ENCODE results near the gene AKAP13. TPM values are rescaled to one million over a fixed set of nuclear protein-coding genes. Genes with fewer than 3 reads are reported as not detected.
"Not testable (repeated sequence)": the region's sequence is repeated elsewhere in the genome, so short reads cannot be mapped to it uniquely, and the experiment has no call there.

Gene AKAP13
- polyA plus RNA-seq, 1 donor from 2014 or later: 152 TPM

DNA sequence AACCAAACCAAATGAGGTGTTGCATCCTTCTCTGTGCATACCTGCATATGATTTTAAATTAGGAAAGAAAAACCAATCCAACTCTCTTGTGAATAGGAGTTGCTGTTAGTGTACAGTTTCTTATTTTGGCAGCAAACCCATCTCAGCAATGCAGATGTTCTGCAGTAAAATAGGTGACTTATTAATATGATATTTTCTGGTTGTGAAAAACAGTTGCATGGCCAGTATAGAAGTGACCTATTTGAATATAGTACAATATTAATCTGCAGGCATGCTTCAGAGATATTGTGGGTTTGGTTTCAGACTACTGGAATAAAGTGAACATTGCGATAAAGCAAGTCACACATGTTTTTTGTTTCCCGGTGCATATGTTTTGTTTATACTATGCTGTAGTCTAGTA is 42.2 kb downstream of the AKAP13 start:
- Mint-ChIP-seq H3K4me1 (peaks cover 57 to 73% (median 70%) of the 10 kb centered on the region in 3 donors), H3K27ac (no peak overlapping the region), H3K27me3 (no peaks in the 10 kb centered on the region), H3K9me3 (no peaks in the 10 kb centered on the region), H3K4me3 (no peak overlapping the region), H3K36me3 (peaks cover 8% of the 10 kb centered on the region)

DNA sequence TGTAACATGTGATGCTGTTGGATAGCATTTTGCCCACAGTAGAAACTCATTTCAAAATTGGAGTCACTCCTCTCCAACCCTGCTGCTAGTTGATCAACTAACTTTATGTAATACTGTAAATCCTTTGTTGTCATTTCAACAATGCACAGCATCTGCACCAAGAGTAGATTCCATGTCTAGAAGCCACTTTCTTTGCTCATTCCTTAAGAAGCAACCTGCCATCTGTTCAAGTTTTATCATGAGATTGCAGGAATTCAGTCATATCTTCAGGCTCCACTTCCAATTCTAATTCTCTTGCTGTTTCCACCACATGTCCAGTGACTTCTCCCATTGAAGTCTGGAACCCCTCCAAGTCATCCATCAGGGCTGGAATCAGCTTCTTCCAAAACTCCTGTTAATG is 42.9 kb downstream of the AKAP13 start:
- H3K9me3 Mint-ChIP-seq: no peaks in the 10 kb centered on the region
- H3K27ac Mint-ChIP-seq: no peak overlapping the region
- no peak overlapping the region for H3K4me3 Mint-ChIP-seq
- H3K4me1 Mint-ChIP-seq: peaks cover 58 to 73% (median 72%) of the 10 kb centered on the region in 3 donors
- no peaks in the 10 kb centered on the region for H3K27me3 Mint-ChIP-seq
- peaks cover 8% of the 10 kb centered on the region for H3K36me3 Mint-ChIP-seq

DNA sequence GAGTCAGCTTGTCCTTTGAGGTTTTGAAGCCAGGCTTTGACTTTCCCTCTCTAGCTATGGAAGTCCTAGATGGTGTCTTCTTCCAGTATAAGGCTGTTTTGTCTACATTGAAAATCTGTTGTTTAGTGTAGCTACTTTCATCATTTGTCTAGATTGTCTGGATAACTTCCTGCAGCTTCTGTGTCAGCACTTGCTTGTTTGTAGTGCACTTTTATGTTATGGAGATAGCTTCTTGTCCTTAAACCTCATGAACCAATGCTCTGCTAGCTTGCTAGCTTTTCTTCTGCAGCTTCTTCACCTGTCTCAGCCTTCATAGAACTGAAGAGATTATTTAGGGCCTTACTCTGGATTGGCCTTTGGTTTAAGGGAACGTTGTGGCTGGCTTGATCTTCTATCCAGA is 43.8 kb downstream of the AKAP13 start:
- H3K9me3 Mint-ChIP-seq: no peaks in the 10 kb centered on the region
- no peak overlapping the region for H3K4me3 Mint-ChIP-seq
- peaks cover 58 to 75% (median 73%) of the 10 kb centered on the region in 3 donors for H3K4me1 Mint-ChIP-seq
- H3K27me3 Mint-ChIP-seq: no peaks in the 10 kb centered on the region
- H3K36me3 Mint-ChIP-seq: peaks cover 8% of the 10 kb centered on the region
- no peak overlapping the region for H3K27ac Mint-ChIP-seq

DNA sequence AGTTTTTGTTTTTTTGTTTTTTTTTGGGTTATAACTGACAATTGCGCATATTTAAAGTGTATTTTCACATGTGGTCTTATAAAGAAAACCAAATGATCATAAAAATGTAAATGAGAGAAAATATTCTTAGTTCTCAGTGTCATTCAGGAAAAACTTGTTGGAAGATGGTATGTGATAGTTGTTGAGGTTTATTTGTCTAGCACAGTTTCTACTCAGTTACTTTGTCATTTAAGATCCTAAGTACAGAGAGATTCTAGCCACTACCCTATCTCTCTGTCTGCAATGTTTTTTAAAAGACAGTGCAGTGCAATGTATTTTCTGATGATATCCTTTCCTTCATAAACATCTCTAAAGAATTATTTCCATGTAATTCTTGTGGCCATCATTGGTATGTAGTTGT is 46.1 kb downstream of the AKAP13 start:
- no peak overlapping the region for H3K4me3 Mint-ChIP-seq

DNA sequence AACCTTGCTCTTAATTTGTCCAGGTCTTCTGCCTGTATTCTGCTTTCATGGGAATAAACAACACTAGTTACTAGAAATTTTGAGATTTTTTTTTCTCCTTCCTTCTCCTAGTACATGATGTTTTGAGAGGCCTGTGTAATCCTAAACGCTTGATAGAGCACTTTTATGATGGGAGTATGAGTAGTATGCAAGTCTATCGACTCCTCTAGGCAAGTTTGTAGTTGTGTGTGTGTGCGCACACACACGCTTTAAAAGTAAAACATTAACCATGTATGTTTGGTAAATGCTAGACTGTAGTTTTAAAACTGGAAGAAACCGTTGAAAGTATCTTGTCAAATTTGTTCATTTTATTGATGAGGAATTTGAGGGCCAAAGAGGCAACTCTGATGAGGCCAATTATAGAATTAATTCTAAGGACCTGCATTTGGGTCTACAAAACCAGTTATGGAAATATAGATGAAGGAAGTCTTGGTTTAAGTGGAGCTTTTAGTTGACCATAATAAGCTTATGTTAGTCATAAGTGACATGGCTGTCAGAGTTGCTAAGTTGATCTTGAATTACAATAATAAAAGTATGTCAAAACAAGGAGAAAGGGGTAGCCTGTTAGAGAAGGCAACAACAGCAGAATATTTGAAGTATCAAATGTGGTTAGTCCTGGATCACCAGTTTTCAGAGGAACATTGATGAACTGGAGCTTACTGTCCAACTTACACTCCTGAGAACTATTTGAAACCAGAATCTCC is 47.1 kb downstream of the AKAP13 start:
- Mint-ChIP-seq H3K4me1 (peaks cover 59 to 73% (median 71%) of the 10 kb centered on the region in 3 donors), H3K36me3 (peaks cover 5% of the 10 kb centered on the region), H3K27ac (no peak overlapping the region), H3K9me3 (no peaks in the 10 kb centered on the region), H3K4me3 (no peak overlapping the region), H3K27me3 (no peaks in the 10 kb centered on the region)

More for the DNA sequence above, 46.1 kb downstream of the AKAP13 start:
- H3K27me3 Mint-ChIP-seq: no peaks in the 10 kb centered on the region
- peaks cover 5% of the 10 kb centered on the region for H3K36me3 Mint-ChIP-seq
- peaks cover 62 to 76% (median 75%) of the 10 kb centered on the region in 3 donors for H3K4me1 Mint-ChIP-seq
- H3K27ac Mint-ChIP-seq: no peak overlapping the region
- H3K9me3 Mint-ChIP-seq: no peaks in the 10 kb centered on the region

DNA sequence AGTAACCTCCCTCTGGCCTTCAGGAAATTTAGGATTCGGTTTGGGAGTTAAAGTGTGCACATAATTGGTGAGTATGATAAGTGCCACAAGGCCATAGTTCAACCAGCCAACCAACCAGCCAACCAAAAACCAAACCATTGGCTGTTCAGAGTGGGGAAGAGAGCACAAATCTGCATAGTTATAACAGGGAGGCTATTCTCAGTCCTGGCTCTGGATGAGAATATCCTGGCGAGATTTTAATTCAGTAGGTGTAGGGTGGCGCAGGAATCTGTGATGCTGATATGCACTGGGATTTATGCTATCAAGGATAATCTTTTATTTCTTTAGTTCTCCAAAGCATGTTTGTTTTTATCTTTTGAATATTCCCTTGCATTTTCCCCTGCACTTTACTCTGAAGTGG is 49.1 kb downstream of the AKAP13 start:
- peaks cover 5% of the 10 kb centered on the region for H3K36me3 Mint-ChIP-seq
- H3K4me3 Mint-ChIP-seq: no peak overlapping the region
- peaks cover 45 to 56% (median 56%) of the 10 kb centered on the region in 3 donors for H3K4me1 Mint-ChIP-seq
- H3K9me3 Mint-ChIP-seq: no peaks in the 10 kb centered on the region
- H3K27me3 Mint-ChIP-seq: no peaks in the 10 kb centered on the region
- H3K27ac Mint-ChIP-seq: no peak overlapping the region

DNA sequence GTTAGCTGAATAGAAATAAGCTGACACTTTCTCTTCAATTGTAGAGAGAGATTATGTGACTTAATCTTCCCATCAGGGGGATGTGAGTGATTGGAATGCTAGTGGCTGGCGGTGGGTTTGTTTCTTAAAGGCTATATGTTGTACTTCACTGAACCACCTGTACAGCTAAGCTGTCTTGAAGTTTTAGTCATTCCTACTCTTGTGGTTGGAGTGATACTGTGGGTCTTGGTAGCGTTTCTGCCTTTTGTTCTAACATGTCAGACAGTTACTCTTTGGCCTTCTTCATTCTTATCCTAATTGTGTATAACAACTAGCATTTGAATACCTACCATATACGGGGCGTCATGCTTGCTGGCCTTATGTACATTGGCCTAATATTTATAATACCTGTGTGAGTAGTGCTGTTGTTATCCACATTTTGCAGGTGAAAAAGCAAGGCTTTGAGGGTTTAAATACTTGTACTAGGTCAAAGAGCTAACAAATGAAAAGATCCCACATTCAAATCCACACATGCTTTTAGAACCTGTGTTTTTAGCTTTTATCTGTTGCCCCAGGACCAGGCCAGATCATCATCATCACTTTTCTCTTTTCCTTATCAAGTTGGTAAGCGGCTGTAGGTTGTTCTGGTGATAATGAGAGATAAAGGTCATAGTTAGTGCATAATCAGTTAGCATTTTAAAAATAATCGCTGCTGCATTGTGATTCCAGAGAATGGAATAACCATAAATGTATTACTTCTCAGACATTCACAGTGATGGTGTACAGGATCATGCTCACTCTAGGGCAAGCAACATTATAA is 50.2 kb downstream of the AKAP13 start:
- H3K27ac Mint-ChIP-seq: no peak overlapping the region
- H3K36me3 Mint-ChIP-seq: peaks cover 5% of the 10 kb centered on the region
- H3K4me3 Mint-ChIP-seq: no peak overlapping the region
- no peaks in the 10 kb centered on the region for H3K27me3 Mint-ChIP-seq
- H3K4me1 Mint-ChIP-seq: peaks cover 38 to 54% (median 52%) of the 10 kb centered on the region in 3 donors
- H3K9me3 Mint-ChIP-seq: no peaks in the 10 kb centered on the region

DNA sequence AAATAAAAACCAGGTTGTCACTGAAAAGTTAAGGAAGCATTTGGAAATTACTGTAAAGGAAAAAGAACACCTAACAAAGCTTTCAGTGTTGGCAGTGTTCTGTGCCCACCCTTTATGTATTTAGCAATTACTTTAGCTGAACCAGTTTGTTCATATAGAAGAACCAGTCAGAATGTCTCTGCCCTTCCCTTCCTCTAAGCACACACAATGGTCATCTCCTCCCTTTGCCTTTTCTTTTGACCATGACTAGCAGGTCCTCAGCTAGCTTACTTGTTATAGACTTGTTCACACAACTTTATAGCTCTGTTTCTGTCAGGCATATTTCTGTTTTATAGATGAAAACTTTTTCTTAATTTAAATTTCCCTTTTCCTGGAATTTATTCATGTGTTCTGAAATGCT is 59.6 kb downstream of the AKAP13 start:
- Mint-ChIP-seq H3K27ac (peak overlapping the region in 2 of 3 donors; percentile 61 to 72), H3K9me3 (no peaks in the 10 kb centered on the region), H3K4me3 (peak overlapping the region in 1 of 4 donors; percentile 49), H3K36me3 (no peaks in the 10 kb centered on the region), H3K27me3 (no peaks in the 10 kb centered on the region), H3K4me1 (peaks cover 33 to 44% (median 41%) of the 10 kb centered on the region in 3 donors)

DNA sequence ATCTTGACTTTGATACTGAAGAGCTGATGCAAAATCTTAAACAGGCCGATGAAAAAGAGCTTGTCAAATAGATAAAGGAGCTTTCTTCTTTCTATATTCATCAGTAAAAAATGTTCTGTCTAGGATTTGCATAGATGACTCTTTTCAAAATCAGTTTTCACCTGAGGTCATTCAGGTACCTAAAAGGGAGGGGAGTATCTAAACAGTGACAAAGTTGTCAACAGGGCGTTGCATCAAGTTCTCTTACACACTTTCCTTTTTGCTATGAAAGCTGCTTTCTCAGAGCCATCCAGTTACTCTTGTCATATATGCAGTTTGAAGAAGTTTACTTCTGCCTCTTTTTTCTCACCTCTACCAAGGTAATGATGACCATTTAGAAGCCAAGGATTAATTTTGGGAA is 60.0 kb downstream of the AKAP13 start:
- peak overlapping the region in 1 of 4 donors; percentile 49 for H3K4me3 Mint-ChIP-seq

DNA sequence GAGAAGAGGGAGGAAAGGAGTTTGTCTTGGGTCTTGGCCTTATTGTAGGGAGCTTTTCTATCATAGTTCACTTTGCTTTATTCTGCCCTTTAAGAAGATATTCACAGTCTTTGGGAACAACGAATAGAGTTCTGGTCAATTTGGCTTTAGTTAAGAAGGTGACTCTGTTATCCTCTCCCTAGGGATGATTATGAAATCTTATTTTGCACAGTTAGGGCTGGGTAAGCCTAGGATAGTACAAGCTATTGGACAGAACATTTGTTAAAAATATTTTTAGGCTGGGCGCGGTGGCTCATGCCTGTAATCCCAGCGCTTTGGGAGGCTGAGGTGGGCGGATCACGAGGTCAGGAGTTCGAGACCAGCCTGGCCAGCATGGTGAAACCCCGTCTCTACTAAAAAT is 61.5 kb downstream of the AKAP13 start:
- H3K4me3 Mint-ChIP-seq: peak overlapping the region in 1 of 4 donors; percentile 61
- peaks cover 41 to 56% (median 53%) of the 10 kb centered on the region in 3 donors for H3K4me1 Mint-ChIP-seq
- not testable (repeated sequence) for H3K36me3 Mint-ChIP-seq, H3K9me3 Mint-ChIP-seq, H3K27me3 Mint-ChIP-seq
- H3K27ac Mint-ChIP-seq: peak overlapping the region in 2 of 3 donors; percentile 61 to 85

More for the DNA sequence above, 60.0 kb downstream of the AKAP13 start:
- Mint-ChIP-seq H3K4me1 (peaks cover 37 to 49% (median 46%) of the 10 kb centered on the region in 3 donors), H3K9me3 (no peaks in the 10 kb centered on the region), H3K36me3 (no peaks in the 10 kb centered on the region), H3K27me3 (no peaks in the 10 kb centered on the region), H3K27ac (peak overlapping the region; percentile 8 to 72 (median 61))

DNA sequence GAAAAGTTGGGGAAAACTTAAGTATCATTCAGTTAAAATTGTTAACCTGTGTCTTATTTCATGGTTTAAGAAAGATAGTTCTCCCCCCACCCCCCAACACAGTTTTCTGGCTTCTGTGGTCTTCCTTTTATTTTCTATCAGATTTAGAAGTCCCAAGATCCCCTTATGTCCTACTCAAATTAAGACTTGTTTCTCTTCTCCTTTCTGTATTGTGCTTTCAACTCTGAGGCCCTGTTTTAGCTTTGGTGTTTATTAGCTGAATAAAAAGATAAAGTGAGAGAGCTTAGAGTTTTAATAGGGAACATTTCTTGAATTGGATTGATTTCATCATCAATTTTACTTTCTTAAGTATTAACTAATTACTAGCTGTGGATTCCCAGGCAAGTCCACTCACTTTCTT is 62.6 kb downstream of the AKAP13 start:
- Mint-ChIP-seq H3K27ac (peak overlapping the region; percentile 84 to 96 (median 92)), H3K27me3 (no peaks in the 10 kb centered on the region), H3K4me3 (peak overlapping the region in 3 of 4 donors; percentile 50 to 91 (median 55)), H3K36me3 (peaks cover 4% of the 10 kb centered on the region), H3K4me1 (peaks cover 47 to 63% (median 60%) of the 10 kb centered on the region in 3 donors), H3K9me3 (peaks cover 0 to 2% (median 0%) of the 10 kb centered on the region in 3 donors)

DNA sequence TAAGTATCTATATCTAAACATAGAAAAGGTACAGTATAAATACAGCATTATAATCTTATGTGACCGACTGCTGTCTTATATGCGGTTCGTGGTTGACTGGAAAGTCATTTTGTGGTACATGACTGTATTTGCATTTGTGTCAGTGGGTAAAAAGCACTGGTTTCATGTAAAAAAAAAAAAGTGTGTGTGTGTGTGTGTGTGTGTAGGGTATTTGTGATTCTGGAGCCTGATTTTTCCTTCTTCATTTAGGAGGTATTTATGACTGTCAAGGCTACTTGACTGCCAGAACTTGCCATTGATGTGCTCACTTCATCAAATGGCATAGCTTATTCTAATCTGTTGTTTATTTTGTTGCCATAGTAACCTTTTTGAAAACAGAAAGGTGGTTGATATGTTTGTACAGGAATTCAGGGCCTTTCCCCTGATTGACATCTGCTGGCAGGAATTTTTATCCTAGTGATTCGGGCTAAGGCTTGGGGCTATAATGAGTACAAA is 63.2 kb downstream of the AKAP13 start:
- Mint-ChIP-seq H3K9me3 (peaks cover 0 to 2% (median 0%) of the 10 kb centered on the region in 3 donors), H3K27me3 (no peaks in the 10 kb centered on the region), H3K36me3 (peaks cover 4% of the 10 kb centered on the region), H3K4me1 (peaks cover 51 to 68% (median 64%) of the 10 kb centered on the region in 3 donors), H3K27ac (peak overlapping the region; percentile 84 to 96 (median 92)), H3K4me3 (peak overlapping the region; percentile 35 to 91 (median 52))

DNA sequence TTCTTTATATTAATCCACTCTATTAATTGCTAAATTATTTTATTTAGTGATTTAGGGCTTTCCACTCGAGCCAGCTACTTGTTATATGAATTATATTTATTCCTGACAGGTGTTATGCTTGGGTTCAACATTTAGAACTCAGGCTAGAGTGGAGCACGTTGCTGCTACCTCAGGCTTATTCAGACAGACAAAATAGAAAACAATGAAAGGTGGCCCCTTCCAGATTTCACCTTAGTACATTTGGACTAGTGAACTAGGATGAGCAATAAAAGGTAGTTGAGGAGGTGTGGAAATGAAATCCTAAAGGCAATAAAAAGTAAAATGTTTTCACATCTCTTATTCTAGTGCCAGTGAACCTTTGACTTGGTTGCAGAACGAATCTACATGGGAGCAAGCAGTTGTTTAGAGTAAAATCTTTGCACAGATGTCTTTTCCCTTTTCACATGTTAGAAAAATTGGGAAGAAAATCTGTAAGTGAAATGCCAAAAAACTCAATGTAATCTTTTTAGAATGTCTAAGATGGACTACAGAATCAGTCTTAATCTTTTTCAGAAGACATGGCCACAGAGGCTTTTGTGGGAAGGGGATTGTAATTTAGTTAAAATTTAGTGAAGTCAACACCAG is 63.8 kb downstream of the AKAP13 start:
- no peaks in the 10 kb centered on the region for H3K27me3 Mint-ChIP-seq
- H3K4me1 Mint-ChIP-seq: peaks cover 55 to 70% (median 66%) of the 10 kb centered on the region in 3 donors
- H3K9me3 Mint-ChIP-seq: peaks cover 0 to 2% (median 0%) of the 10 kb centered on the region in 3 donors
- H3K4me3 Mint-ChIP-seq: peak overlapping the region in 3 of 4 donors; percentile 50 to 55 (median 55)
- peaks cover 4% of the 10 kb centered on the region for H3K36me3 Mint-ChIP-seq
- H3K27ac Mint-ChIP-seq: peak overlapping the region; percentile 84 to 96 (median 92)

DNA sequence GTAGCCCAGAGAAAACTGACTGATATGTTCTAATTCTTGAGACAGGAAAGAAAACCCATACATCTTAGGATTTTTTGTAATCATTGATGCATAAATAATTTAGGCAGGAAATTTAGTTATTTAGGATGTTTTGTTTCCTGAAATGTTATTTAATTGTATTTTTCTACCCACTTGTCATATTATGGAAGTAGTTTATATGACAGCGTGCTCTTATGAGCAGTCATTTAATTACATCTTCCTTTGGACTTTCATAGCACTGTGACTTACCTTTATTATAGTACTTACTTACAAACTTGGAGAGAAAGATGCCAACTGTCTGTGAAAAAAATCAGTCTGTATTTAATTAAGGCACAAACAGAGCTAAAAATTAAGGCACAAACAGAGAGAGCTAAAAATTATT is 65.0 kb downstream of the AKAP13 start:
- peak overlapping the region in 1 of 4 donors; percentile 44 for H3K4me3 Mint-ChIP-seq
- peak overlapping the region; percentile 33 to 92 (median 84) for H3K27ac Mint-ChIP-seq
- H3K4me1 Mint-ChIP-seq: peaks cover 59 to 71% (median 71%) of the 10 kb centered on the region in 3 donors
- peaks cover 0 to 4% (median under 1%) of the 10 kb centered on the region in 3 donors for H3K9me3 Mint-ChIP-seq
- H3K36me3 Mint-ChIP-seq: peaks cover 11% of the 10 kb centered on the region
- H3K27me3 Mint-ChIP-seq: no peaks in the 10 kb centered on the region
